Common myeloid progenitor, CD34-positive (primary cell): Measurements from ENCODE around the gene ERC2.

Source experiments
- CTCF ChIA-PET: fragments of 350-600 bp; sonication (Branson Sonifier 250); formaldehyde crosslinking; loops from one replicate; lab custom pipeline; 2021; ENCODE audit warnings: antibody characterized with exemption; lab: Charles Lee
- POLR2A ChIA-PET: fragments of 350-600 bp; sonication (Branson Sonifier 250); formaldehyde crosslinking; loops from one replicate; lab custom pipeline; 2021; ENCODE audit warnings: antibody characterized with exemption; lab: Charles Lee
- DNase-seq, 3 donors: peaks; one replicate each; pipeline versions ENCODE4 v3.0.0 to v3.0.0-alpha.2; 2013
- H3K27ac ChIP-seq, 2 experiments: 1 replicate in 1 of 2; 2 replicates in 1 of 2; pipeline ENCODE4 v1.7.0; 2013; ENCODE audit warnings: inconsistent platforms in 2 of 2, low read length in 2 of 2, mild to moderate bottlenecking in 2 of 2, low read depth in 1 of 2, moderate library complexity in 1 of 2; ENCODE audit not compliant: severe bottlenecking in 2 of 2, insufficient read depth in 1 of 2, poor library complexity in 1 of 2
- H3K27me3 ChIP-seq, 5 experiments: replicated peaks in 2 of 5; 1 replicate in 3 of 5; 2 replicates in 2 of 5; pipeline versions ENCODE4 v1.6.1 to v1.7.0; 2013; ENCODE audit warnings: low read length in 4 of 5, mild to moderate bottlenecking in 2 of 5, moderate library complexity in 2 of 5, inconsistent platforms in 1 of 5; ENCODE audit not compliant: insufficient read depth in 5 of 5, control insufficient read depth in 4 of 5
- H3K36me3 ChIP-seq, 4 experiments: 1 replicate in 2 of 4; 2 replicates in 2 of 4; pipeline versions ENCODE4 v1.6.1 to v1.7.0; 2013; ENCODE audit warnings: low read length in 3 of 4, control low read depth in 1 of 4, mild to moderate bottlenecking in 1 of 4; ENCODE audit not compliant: control insufficient read depth in 4 of 4, insufficient read depth in 4 of 4
- H3K4me1 ChIP-seq, 4 experiments: 1 replicate in 3 of 4; 2 replicates in 1 of 4; pipeline versions ENCODE4 v1.6.1 to v1.7.1; 2013; ENCODE audit warnings: low read length in 3 of 4, mild to moderate bottlenecking in 3 of 4, control low read depth in 1 of 4, inconsistent platforms in 1 of 4, moderate library complexity in 1 of 4; ENCODE audit not compliant: control insufficient read depth in 4 of 4, insufficient read depth in 4 of 4; ENCODE audit errors: control extremely low read depth in 1 of 4
- H3K4me3 ChIP-seq, 7 experiments: 1 replicate in 4 of 7; 2 replicates in 3 of 7; pipeline versions ENCODE4 v1.5.1 to v1.7.0; 2013; ENCODE audit warnings: mild to moderate bottlenecking in 7 of 7, low read length in 6 of 7, moderate library complexity in 6 of 7, inconsistent platforms in 2 of 7, low read depth in 2 of 7, control low read depth in 1 of 7; ENCODE audit not compliant: insufficient read depth in 4 of 7, control insufficient read depth in 1 of 7; ENCODE audit errors: extremely low read depth in 1 of 7
- H3K9me3 ChIP-seq, 5 experiments: 1 replicate in 4 of 5; 2 replicates in 1 of 5; pipeline versions ENCODE4 v1.6.1 to v1.7.1; 2013; ENCODE audit warnings: low read length in 4 of 5, mild to moderate bottlenecking in 2 of 5, inconsistent platforms in 1 of 5, low read depth in 1 of 5, moderate library complexity in 1 of 5; ENCODE audit not compliant: control insufficient read depth in 4 of 5, insufficient read depth in 2 of 5; ENCODE audit errors: control extremely low read depth in 1 of 5
- WGBS: methylation state at CpG from one replicate; pipeline ENCODE4 v1.1.5; 2013; ENCODE audit not compliant: insufficient coverage; 5-methylcytosine and 5-hydroxymethylcytosine counted together

The ERC2 gene

GRCh38 chr3:56110886-56111285 is 357.4 kb downstream of the ERC2 start:
- H3K4me1 ChIP-seq: no peaks in the 10 kb centered on the region
- H3K36me3 ChIP-seq: no peaks in the 10 kb centered on the region
- POLR2A ChIA-PET: no interaction called here
- H3K4me3 ChIP-seq: no peak overlapping the region
- peaks cover 0 to 12% (median 0%) of the 10 kb centered on the region in 5 experiments for H3K9me3 ChIP-seq
- no peak for DNase-seq
- H3K27ac ChIP-seq: no peak overlapping the region
- 95% methylated on average over 3 of the region's 3 CpGs for WGBS
- CTCF ChIA-PET: no interaction called here
- no peaks in the 10 kb centered on the region for H3K27me3 ChIP-seq

GRCh38 chr3:56107157-56107556 is 361.1 kb downstream of the ERC2 start:
- Histone ChIP-seq H3K4me1 (no peaks in the 10 kb centered on the region), H3K4me3 (no peak overlapping the region), H3K27ac (no peak overlapping the region), H3K27me3 (no peaks in the 10 kb centered on the region), H3K36me3 (no peaks in the 10 kb centered on the region), H3K9me3 (no peaks in the 10 kb centered on the region)
- no peak for DNase-seq
- POLR2A ChIA-PET: no interaction called here
- CTCF ChIA-PET: no interaction called here

GRCh38 chr3:56102032-56102431 is 366.2 kb downstream of the ERC2 start:
- WGBS: 89% methylated on average over 4 of the region's 6 CpGs
- DNase-seq: no peak
- no peaks in the 10 kb centered on the region for H3K9me3 ChIP-seq
- no peak overlapping the region for H3K27ac ChIP-seq
- CTCF ChIA-PET: no interaction called here
- POLR2A ChIA-PET: no interaction called here
- H3K4me3 ChIP-seq: no peak overlapping the region
- H3K36me3 ChIP-seq: no peaks in the 10 kb centered on the region
- H3K27me3 ChIP-seq: peaks cover 0 to 2% (median 0%) of the 10 kb centered on the region in 5 experiments
- H3K4me1 ChIP-seq: no peaks in the 10 kb centered on the region

- Histone ChIP-seq H3K4me3 (no peak overlapping the region), H3K27me3 (peaks cover 0 to 2% (median 0%) of the 10 kb centered on the region in 5 experiments), H3K4me1 (no peaks in the 10 kb centered on the region), H3K9me3 (no peaks in the 10 kb centered on the region), H3K27ac (no peak overlapping the region), H3K36me3 (no peaks in the 10 kb centered on the region)
- ChIA-PET CTCF (no interaction called here), POLR2A (no interaction called here)
- 35% methylated on average over 3 of the region's 6 CpGs for WGBS
- no peak for DNase-seq
These were observed 366.7 kb downstream of the ERC2 start for GRCh38 chr3:56101576-56101975.

GRCh38 chr3:56096999-56097398 is 371.3 kb downstream of the ERC2 start:
- no peak overlapping the region for H3K27ac ChIP-seq
- WGBS: 100% methylated on average over 1 of the region's 2 CpGs
- no peaks in the 10 kb centered on the region for H3K9me3 ChIP-seq
- H3K36me3 ChIP-seq: no peaks in the 10 kb centered on the region
- no peaks in the 10 kb centered on the region for H3K4me1 ChIP-seq
- ChIA-PET POLR2A (no interaction called here), CTCF (no interaction called here)
- DNase-seq: no peak
- peaks cover 0 to 2% (median 0%) of the 10 kb centered on the region in 5 experiments for H3K27me3 ChIP-seq
- H3K4me3 ChIP-seq: no peak overlapping the region

- no peaks in the 10 kb centered on the region for H3K9me3 ChIP-seq
- peaks cover 0 to 1% (median 0%) of the 10 kb centered on the region in 5 experiments for H3K27me3 ChIP-seq
- ChIA-PET CTCF (interaction anchor here (0.7 kb wide), 1 partner anchor 22 kb away, joined by 4 read pairs; no protein-coding TSS in a partner anchor), POLR2A (no interaction called here)
- no peak overlapping the region for H3K27ac ChIP-seq
- H3K36me3 ChIP-seq: no peaks in the 10 kb centered on the region
- H3K4me3 ChIP-seq: no peak overlapping the region
- DNase-seq: no peak
- no peaks in the 10 kb centered on the region for H3K4me1 ChIP-seq
These were observed 374.1 kb downstream of the ERC2 start for GRCh38 chr3:56094170-56094569.

- Histone ChIP-seq H3K4me3 (no peak overlapping the region), H3K36me3 (no peaks in the 10 kb centered on the region), H3K27ac (no peak overlapping the region), H3K27me3 (peaks cover 0 to 1% (median 0%) of the 10 kb centered on the region in 5 experiments), H3K4me1 (no peaks in the 10 kb centered on the region), H3K9me3 (peaks cover 0 to 2% (median 0%) of the 10 kb centered on the region in 5 experiments)
- 100% methylated on average over 2 of the region's 2 CpGs for WGBS
- CTCF ChIA-PET: interaction anchor here (0.5 kb wide), 1 partner anchor 661 kb away, joined by 4 read pairs; no protein-coding TSS in a partner anchor
- DNase-seq: no peak
- POLR2A ChIA-PET: no interaction called here
These were observed 378.5 kb downstream of the ERC2 start for GRCh38 chr3:56089739-56090138.
